Stimulated activated naive CD8-positive, alpha-beta T cell treated with anti-CD3 and anti-CD28 coated beads, Interleukin-15, Interleukin-2, amounts not matched to agents 100 U/mL and 50 U/mL, for 24 hours (primary cell): ENCODE measurements around the gene KIRREL1.

Experiments
- ATAC-seq: fragments of 150-1000 bp; cut with Tn5 transposase; one replicate; pipeline ENCODE4 v1.10.0; 2021
- DNase-seq: peaks from one replicate; pipeline ENCODE4 v3.0.0; 2021

KIRREL1 gene

GRCh38 chr1:158146739-158147138 is 153.3 kb downstream of the KIRREL1 start:
- ATAC-seq (no peak), DNase-seq (no peak)

GRCh38 chr1:158147401-158147800 is 154.0 kb downstream of the KIRREL1 start:
- no peak for ATAC-seq
- no peak for DNase-seq

GRCh38 chr1:158147869-158148268 is 154.4 kb downstream of the KIRREL1 start:
- ATAC-seq (no peak), DNase-seq (no peak)

- no peak for ATAC-seq
Observed at GRCh38 chr1:158148468-158148867, 155.0 kb downstream of the KIRREL1 start.

GRCh38 chr1:158149175-158149574 is 155.7 kb downstream of the KIRREL1 start:
- no peak for ATAC-seq
- no peak for DNase-seq

More at GRCh38 chr1:158148468-158148867, 155.0 kb downstream of the KIRREL1 start:
- no peak for DNase-seq
